ENCODE measurements around the gene LAMB3. TPM values are rescaled to one million over a fixed set of nuclear protein-coding genes. Genes with fewer than 3 reads are reported as not detected.
"Not testable (repeated sequence)": the region's sequence is repeated elsewhere in the genome, so short reads cannot be mapped to it uniquely, and the experiment has no call there.

The LAMB3 gene
- total RNA-seq (2021): 0.53 to 0.85 TPM (median 0.60 TPM) in 3 replicates
- Bru-seq, nascent RNA: percentile 14 among the genes with signal in this experiment
- long read RNA-seq, experiment 1, full-length matches to known transcripts: 2 of 4 reads
- long read RNA-seq, experiment 1, partial matches to known transcripts: 0 of 4 reads
- long read RNA-seq, experiment 1, other reads (novel, unspliced or antisense): 2 of 4 reads
- long read RNA-seq, experiment 2: 0 reads
- long read RNA-seq, experiment 3: 0 reads

DNA sequence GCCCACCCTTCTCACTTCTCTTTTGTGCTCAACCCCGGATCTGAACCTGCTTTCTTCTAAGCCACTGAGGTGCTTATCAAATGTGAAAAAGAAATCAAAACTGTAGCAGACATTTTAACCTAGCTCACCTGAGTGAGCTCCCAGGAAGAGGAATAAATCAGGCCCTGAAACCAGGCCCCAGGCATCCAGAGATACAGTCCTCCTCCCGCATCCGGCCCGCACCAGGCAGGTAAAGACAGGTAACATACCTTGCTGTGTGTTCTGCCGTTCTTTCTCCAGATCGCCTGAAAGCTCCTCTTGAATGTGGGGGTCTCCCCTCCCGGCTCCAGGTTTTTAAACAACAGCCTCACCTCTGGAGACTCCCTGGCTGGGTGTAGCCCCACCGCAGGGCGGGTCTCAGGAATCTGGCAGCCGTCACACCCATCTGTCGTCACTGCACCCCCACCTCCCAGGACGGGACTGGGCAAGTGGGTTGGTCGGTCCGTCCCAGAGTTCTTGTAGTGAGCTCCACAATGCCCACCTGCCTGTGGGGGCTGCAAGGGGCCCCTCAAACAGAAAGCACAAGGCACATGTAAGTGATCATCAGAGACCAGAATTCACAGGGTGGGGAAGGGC, at the start of gene LAMB3:
TSS of gene LAMB3 (minus strand) at position 305 of the 615 bp plus-strand sequence. CDS start 1,481 bp downstream, outside the sequence.
- Mint-ChIP-seq H3K4me1 (peaks cover 24% of the 10 kb centered on the region), H3K27ac (peak within 1 kb of the TSS; percentile 71; the same call in 1 of the 2 replicates), H3K9me3 (no peaks in the 10 kb centered on the region), H3K36me3 (no peaks in the 10 kb centered on the region), H3K4me3 (no peak within 1 kb of the TSS), H3K27me3 (ENCODE audit: low read depth) (peaks cover 2% of the 10 kb centered on the region; the same call in 1 of the 2 replicates)
- ChIA-PET POLR2A (interaction anchor here (1.7 kb wide), 1 partner anchor 23 kb away, joined by 6 read pairs; the partner anchor contains the start of gene G0S2), CTCF (interaction anchor here (0.5 to 3.7 kb wide), 18 partner anchors 9 to 487 kb away, joined by 3 to 17 read pairs (median 6); partner anchors contain the start of genes CAMK1G and G0S2)
- ATAC-seq (no peak), DNase-seq (ENCODE audit: low spot score) (no peak)
- no peak for TF ChIP-seq TEAD4 (CRISPR knock-in tag; IDR thresholded peaks at IDR 0.05)
- TF ChIP-seq, protein P1, sequence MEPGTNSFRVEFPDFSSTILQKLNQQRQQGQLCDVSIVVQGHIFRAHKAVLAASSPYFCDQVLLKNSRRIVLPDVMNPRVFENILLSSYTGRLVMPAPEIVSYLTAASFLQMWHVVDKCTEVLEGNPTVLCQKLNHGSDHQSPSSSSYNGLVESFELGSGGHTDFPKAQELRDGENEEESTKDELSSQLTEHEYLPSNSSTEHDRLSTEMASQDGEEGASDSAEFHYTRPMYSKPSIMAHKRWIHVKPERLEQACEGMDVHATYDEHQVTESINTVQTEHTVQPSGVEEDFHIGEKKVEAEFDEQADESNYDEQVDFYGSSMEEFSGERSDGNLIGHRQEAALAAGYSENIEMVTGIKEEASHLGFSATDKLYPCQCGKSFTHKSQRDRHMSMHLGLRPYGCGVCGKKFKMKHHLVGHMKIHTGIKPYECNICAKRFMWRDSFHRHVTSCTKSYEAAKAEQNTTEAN (CRISPR knock-in tag; IDR thresholded peaks at IDR 0.05): no peak
- no peak for TF ChIP-seq EMX1 (CRISPR knock-in tag; IDR thresholded peaks at IDR 0.05)
- TF ChIP-seq TEAD1 (CRISPR knock-in tag; IDR thresholded peaks at IDR 0.05): no peak
- no peak for TF ChIP-seq CREM (CRISPR knock-in tag; IDR thresholded peaks at IDR 0.05)
- TF ChIP-seq, protein P2, sequence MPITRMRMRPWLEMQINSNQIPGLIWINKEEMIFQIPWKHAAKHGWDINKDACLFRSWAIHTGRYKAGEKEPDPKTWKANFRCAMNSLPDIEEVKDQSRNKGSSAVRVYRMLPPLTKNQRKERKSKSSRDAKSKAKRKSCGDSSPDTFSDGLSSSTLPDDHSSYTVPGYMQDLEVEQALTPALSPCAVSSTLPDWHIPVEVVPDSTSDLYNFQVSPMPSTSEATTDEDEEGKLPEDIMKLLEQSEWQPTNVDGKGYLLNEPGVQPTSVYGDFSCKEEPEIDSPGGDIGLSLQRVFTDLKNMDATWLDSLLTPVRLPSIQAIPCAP (CRISPR knock-in tag; IDR thresholded peaks at IDR 0.05): no peak
- TF ChIP-seq ZNF416 (CRISPR knock-in tag; IDR thresholded peaks at IDR 0.05): no peak
- TF ChIP-seq, protein P3, sequence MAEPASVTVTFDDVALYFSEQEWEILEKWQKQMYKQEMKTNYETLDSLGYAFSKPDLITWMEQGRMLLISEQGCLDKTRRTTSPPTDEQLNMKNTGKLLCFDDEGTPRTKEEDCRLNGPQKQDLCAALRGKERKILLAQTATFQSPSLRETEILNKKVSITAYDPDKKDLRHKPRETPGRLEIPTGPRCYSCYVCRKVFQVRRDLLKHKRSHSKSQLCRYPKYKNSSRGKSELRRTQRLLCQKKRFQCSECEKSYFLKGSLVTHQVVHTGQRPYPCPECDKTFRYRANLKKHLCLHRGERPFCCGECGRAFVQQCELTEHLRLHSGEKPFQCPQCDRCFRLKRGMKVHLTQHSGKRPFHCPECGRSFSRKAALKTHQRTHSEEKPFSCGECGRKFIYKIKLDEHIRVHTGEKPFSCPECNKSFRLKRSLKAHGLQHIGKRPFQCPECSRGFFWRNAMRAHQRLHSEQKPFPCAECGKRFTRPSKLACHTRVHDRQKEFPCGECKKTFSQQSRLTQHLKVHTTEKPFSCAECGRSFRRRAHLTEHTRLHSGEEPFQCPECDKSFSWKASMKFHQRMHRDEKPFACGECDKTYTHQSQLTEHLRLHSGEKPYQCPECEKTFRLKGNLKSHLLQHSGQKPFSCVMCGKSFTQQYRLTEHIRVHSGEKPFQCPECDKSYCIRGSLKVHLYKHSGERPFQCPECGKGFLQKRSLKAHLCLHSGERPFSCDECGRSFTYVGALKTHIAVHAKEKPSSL (CRISPR knock-in tag; conservative IDR thresholded peaks at IDR 0.05): no peak

DNA sequence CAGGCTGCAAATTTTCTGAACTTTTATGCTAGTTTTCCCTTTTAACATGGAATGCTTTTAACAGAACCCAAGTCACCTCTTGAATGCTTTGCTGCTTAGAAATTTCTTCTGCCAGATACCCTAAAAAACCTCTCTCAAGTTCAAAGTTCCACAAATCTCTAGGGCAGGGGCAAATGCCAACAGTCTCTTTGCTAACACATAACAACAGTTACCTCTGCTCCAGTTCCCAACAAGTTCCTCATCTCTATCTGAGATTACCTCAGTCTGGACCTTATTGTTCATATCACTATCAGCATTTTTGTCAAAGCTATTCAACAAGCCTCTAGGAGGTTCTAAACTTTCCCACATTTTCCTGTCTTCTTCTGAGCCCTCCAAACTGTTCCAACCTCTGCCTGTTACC, 48.5 kb upstream of the LAMB3 start:
- H3K4me1 Mint-ChIP-seq; POLR2A ChIA-PET; H3K4me3 Mint-ChIP-seq; H3K36me3 Mint-ChIP-seq; ATAC-seq; H3K9me3 Mint-ChIP-seq; H3K27me3 Mint-ChIP-seq (ENCODE audit: low read depth); DNase-seq (ENCODE audit: low spot score); H3K27ac Mint-ChIP-seq: not testable (repeated sequence)
- CTCF ChIA-PET: interaction anchor here (0.6 to 1.2 kb wide), 2 partner anchors 47 to 155 kb away, joined by 3 to 4 read pairs; no protein-coding TSS in a partner anchor

DNA sequence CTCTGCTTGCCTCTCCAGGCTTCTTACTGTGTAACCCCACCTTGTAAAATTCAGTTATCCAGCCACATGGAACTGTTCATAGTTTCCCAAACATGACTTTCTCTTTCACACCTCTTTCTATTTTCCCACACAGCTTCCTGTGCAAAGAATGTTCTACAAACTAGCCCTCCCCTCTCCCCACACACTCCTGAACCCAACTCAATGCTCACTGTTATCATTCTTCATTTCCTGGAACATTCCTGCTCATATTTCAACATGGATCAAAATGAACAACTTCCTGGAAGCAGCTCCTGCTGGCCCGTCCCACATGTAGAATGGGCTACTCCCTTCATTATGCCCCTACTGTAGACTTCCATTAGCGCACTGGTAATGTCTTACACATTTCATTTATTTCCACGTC, 44.9 kb upstream of the LAMB3 start:
- Mint-ChIP-seq H3K4me3 (no peak overlapping the region), H3K9me3 (no peaks in the 10 kb centered on the region), H3K4me1 (peaks cover 3% of the 10 kb centered on the region), H3K27me3 (ENCODE audit: low read depth) (peaks cover 16% of the 10 kb centered on the region), H3K36me3 (no peaks in the 10 kb centered on the region), H3K27ac (no peak overlapping the region)
- no peak for DNase-seq (ENCODE audit: low spot score)
- TF ChIP-seq, protein P4, sequence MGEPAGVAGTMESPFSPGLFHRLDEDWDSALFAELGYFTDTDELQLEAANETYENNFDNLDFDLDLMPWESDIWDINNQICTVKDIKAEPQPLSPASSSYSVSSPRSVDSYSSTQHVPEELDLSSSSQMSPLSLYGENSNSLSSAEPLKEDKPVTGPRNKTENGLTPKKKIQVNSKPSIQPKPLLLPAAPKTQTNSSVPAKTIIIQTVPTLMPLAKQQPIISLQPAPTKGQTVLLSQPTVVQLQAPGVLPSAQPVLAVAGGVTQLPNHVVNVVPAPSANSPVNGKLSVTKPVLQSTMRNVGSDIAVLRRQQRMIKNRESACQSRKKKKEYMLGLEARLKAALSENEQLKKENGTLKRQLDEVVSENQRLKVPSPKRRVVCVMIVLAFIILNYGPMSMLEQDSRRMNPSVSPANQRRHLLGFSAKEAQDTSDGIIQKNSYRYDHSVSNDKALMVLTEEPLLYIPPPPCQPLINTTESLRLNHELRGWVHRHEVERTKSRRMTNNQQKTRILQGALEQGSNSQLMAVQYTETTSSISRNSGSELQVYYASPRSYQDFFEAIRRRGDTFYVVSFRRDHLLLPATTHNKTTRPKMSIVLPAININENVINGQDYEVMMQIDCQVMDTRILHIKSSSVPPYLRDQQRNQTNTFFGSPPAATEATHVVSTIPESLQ (CRISPR knock-in tag; IDR thresholded peaks at IDR 0.05): no peak
- no peak for ATAC-seq
- CTCF ChIA-PET: interaction anchor here (0.8 to 1.6 kb wide), 4 partner anchors 44 to 131 kb away, joined by 3 to 10 read pairs (median 4); partner anchors contain the start of gene LAMB3
- POLR2A ChIA-PET: interaction anchor here (0.7 kb wide), 1 partner anchor 130 kb away, joined by 3 read pairs; no protein-coding TSS in a partner anchor

DNA sequence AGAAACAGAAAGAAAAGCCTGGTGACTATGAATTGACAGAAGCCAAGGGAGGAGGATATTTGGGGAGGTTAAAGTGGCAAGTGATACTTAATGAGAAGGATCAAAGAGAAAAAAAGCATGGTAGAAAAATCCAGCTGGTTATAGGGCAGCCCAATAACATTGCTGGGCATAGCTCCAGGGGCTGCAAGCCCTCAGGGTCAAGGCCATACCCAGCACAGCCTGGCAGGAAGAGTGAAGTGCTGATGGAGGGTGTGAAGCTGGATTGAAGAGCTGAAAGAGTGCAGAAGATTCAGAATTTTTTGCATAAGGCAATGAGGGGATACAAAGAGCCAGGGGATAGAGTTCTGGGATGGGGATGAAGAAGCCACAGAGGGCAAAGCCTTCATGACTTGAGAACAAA, 44.4 kb upstream of the LAMB3 start:
- DNase-seq (ENCODE audit: low spot score) (no peak), ATAC-seq (no peak)
- no peaks in the 10 kb centered on the region for H3K36me3 Mint-ChIP-seq
- CTCF ChIA-PET: interaction anchor here (1.3 to 1.6 kb wide), 3 partner anchors 44 to 120 kb away, joined by 3 to 5 read pairs (median 4); partner anchors contain the start of gene LAMB3
- H3K27me3 Mint-ChIP-seq (ENCODE audit: low read depth): peaks cover 16% of the 10 kb centered on the region
- H3K27ac Mint-ChIP-seq: no peak overlapping the region
- TF ChIP-seq, protein P5, sequence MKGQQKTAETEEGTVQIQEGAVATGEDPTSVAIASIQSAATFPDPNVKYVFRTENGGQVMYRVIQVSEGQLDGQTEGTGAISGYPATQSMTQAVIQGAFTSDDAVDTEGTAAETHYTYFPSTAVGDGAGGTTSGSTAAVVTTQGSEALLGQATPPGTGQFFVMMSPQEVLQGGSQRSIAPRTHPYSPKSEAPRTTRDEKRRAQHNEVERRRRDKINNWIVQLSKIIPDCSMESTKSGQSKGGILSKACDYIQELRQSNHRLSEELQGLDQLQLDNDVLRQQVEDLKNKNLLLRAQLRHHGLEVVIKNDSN (CRISPR knock-in tag; IDR thresholded peaks at IDR 0.05): no peak
- TF ChIP-seq, protein P6, sequence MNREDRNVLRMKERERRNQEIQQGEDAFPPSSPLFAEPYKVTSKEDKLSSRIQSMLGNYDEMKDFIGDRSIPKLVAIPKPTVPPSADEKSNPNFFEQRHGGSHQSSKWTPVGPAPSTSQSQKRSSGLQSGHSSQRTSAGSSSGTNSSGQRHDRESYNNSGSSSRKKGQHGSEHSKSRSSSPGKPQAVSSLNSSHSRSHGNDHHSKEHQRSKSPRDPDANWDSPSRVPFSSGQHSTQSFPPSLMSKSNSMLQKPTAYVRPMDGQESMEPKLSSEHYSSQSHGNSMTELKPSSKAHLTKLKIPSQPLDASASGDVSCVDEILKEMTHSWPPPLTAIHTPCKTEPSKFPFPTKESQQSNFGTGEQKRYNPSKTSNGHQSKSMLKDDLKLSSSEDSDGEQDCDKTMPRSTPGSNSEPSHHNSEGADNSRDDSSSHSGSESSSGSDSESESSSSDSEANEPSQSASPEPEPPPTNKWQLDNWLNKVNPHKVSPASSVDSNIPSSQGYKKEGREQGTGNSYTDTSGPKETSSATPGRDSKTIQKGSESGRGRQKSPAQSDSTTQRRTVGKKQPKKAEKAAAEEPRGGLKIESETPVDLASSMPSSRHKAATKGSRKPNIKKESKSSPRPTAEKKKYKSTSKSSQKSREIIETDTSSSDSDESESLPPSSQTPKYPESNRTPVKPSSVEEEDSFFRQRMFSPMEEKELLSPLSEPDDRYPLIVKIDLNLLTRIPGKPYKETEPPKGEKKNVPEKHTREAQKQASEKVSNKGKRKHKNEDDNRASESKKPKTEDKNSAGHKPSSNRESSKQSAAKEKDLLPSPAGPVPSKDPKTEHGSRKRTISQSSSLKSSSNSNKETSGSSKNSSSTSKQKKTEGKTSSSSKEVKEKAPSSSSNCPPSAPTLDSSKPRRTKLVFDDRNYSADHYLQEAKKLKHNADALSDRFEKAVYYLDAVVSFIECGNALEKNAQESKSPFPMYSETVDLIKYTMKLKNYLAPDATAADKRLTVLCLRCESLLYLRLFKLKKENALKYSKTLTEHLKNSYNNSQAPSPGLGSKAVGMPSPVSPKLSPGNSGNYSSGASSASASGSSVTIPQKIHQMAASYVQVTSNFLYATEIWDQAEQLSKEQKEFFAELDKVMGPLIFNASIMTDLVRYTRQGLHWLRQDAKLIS (CRISPR knock-in tag; IDR thresholded peaks at IDR 0.05; ENCODE audit: borderline replicate concordance): no peak
- TF ChIP-seq, protein P7, sequence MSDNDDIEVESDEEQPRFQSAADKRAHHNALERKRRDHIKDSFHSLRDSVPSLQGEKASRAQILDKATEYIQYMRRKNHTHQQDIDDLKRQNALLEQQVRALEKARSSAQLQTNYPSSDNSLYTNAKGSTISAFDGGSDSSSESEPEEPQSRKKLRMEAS (CRISPR knock-in tag; IDR thresholded peaks at IDR 0.05): no peak
- TF ChIP-seq ZNF232 (CRISPR knock-in tag; IDR thresholded peaks at IDR 0.05) (no peak), JUN (CRISPR knock-in tag; IDR thresholded peaks at IDR 0.05) (no peak), TEAD4 (CRISPR knock-in tag; IDR thresholded peaks at IDR 0.05) (no peak), NR1H2 (CRISPR knock-in tag; IDR thresholded peaks at IDR 0.05) (no peak)
- peaks cover 4% of the 10 kb centered on the region for H3K4me1 Mint-ChIP-seq
- no peak overlapping the region for H3K4me3 Mint-ChIP-seq
- H3K9me3 Mint-ChIP-seq: no peaks in the 10 kb centered on the region
- POLR2A ChIA-PET: no interaction called here
